K562 (cell line): ENCODE data around the gene TRMT2A. TPM values are rescaled to one million over a fixed set of nuclear protein-coding genes. Genes with fewer than 3 reads are reported as not detected.

Source experiments
- AFF4 ChIP-seq: sonication (generic); formaldehyde crosslinking; IDR thresholded peaks from 2 replicates; pipeline ENCODE4 v1.8.0; 2023; ENCODE audit warnings: mild to moderate bottlenecking, missing genetic modification reagents
- BCOR ChIP-seq: fragments of 450-650 bp; IDR thresholded peaks from 2 replicates; pipeline ENCODE4 v1.6.1; 2016
- CCAR2 ChIP-seq: fragments of 200-400 bp; formaldehyde crosslinking; IDR thresholded peaks from 2 replicates; pipeline ENCODE4 v1.6.1; 2017; ENCODE audit warnings: mild to moderate bottlenecking, low read depth, low read length
- E4F1 ChIP-seq: fragments of 250-450 bp; sonication (Bioruptor Pico); IDR thresholded peaks from 2 replicates; pipeline ENCODE4 v1.5.0; 2021; ENCODE audit warnings: mild to moderate bottlenecking, borderline replicate concordance
- ELF4 ChIP-seq: fragments of 450-650 bp; formaldehyde crosslinking; IDR thresholded peaks from 2 replicates; pipeline ENCODE4 v1.4.0; 2022; ENCODE audit warnings: missing genetic modification characterization
- FOS ChIP-seq: IDR thresholded peaks from 3 replicates; pipeline ENCODE4 v1.6.1; 2011; ENCODE audit not compliant: insufficient read length; ENCODE audit errors: extremely low read depth
- FOXK2 ChIP-seq, 2 experiments: fragments of 450-650 bp; IDR thresholded peaks in 1 of 2; conservative IDR thresholded peaks in 1 of 2; 2 replicates each; pipeline ENCODE4 v1.6.1; 2016; ENCODE audit warnings: low read depth in 2 of 2, mild to moderate bottlenecking in 1 of 2
- HMG20A ChIP-seq: fragments of 450-650 bp; formaldehyde crosslinking; conservative IDR thresholded peaks from 2 replicates; pipeline ENCODE4 v1.4.0; 2020; ENCODE audit warnings: mild to moderate bottlenecking, mixed read lengths
- HMG20B ChIP-seq: fragments of 250-450 bp; sonication (Bioruptor Pico); IDR thresholded peaks from 2 replicates; pipeline ENCODE4 v1.5.0; 2021; ENCODE audit warnings: mild to moderate bottlenecking
- RNF219 ChIP-seq: fragments of 250-450 bp; sonication (Bioruptor Pico); IDR thresholded peaks from 2 replicates; pipeline ENCODE4 v1.5.0; 2022; ENCODE audit warnings: mild to moderate bottlenecking
- SAFB ChIP-seq: fragments of 200-400 bp; formaldehyde crosslinking; IDR thresholded peaks from 2 replicates; pipeline ENCODE4 v1.6.1; 2017; ENCODE audit warnings: low read depth, low read length, borderline replicate concordance
- SMAD3 ChIP-seq: fragments of 450-650 bp; formaldehyde crosslinking; conservative IDR thresholded peaks from 2 replicates; pipeline ENCODE4 v1.4.0; 2020; ENCODE audit warnings: mild to moderate bottlenecking
- SP1 ChIP-seq: sonication (generic); formaldehyde crosslinking; IDR thresholded peaks from 2 replicates; pipeline ENCODE4 v1.8.1; 2022; ENCODE audit warnings: mild to moderate bottlenecking, missing genetic modification reagents
- TAF9B ChIP-seq: fragments of 450-650 bp; IDR thresholded peaks from 2 replicates; pipeline ENCODE4 v1.6.1; 2018; ENCODE audit warnings: mild to moderate bottlenecking; ENCODE audit not compliant: partially characterized antibody
- ZBTB17 ChIP-seq: fragments of 450-650 bp; formaldehyde crosslinking; IDR thresholded peaks from 2 replicates; pipeline ENCODE4 v1.4.0; 2020; ENCODE audit warnings: mild to moderate bottlenecking
- ZC3H8 ChIP-seq: fragments of 450-650 bp; IDR thresholded peaks from 2 replicates; pipeline ENCODE4 v1.6.1; 2017
- ZNF184 ChIP-seq: sonication (generic); formaldehyde crosslinking; IDR thresholded peaks from 2 replicates; pipeline ENCODE4 v1.5.0; 2020; ENCODE audit warnings: missing genetic modification reagents
- ZNF280B ChIP-seq: fragments of 250-450 bp; sonication (Bioruptor Pico); IDR thresholded peaks from 2 replicates; pipeline ENCODE4 v1.5.1; 2021; ENCODE audit warnings: mild to moderate bottlenecking
- ZNF668 ChIP-seq: fragments of 250-450 bp; sonication (Bioruptor Pico); IDR thresholded peaks from 2 replicates; pipeline ENCODE4 v1.8.0; 2022; ENCODE audit warnings: mild to moderate bottlenecking, inconsistent platforms
- ZSCAN32 ChIP-seq: fragments of 450-650 bp; formaldehyde crosslinking; IDR thresholded peaks from 2 replicates; pipeline ENCODE4 v1.4.0; 2020; ENCODE audit warnings: mild to moderate bottlenecking, moderate library complexity
- polyA plus RNA-seq, 8 experiments: library from polyadenylated mRNA; depleted of rRNA in 4 of 8; stranded (reverse) in 5 of 8; unstranded in 3 of 8; fragments of >200 nt; fragmentation: Nextera tagmentation in 2 of 8; fragmentation: Illumina TruSeq in 1 of 8; extraction: Ambion mirVana in 2 of 8; extraction: Trizol in 1 of 8; gene quantifications; 2 replicates each; pipeline versions ENCODE4 v1.2.1 to v1.2.3, GENCODE V29; 2011 to 2014; ENCODE audit warnings: inconsistent platforms in 1 of 8, missing spikeins in 1 of 8
- total RNA-seq, 7 experiments: library from RNA; depleted of rRNA in 6 of 7; stranded (reverse); fragments of >200 nt in 6 of 7; fragmentation: Illumina TruSeq in 2 of 7; extraction: Trizol in 2 of 7; gene quantifications; 2 replicates each; pipeline versions ENCODE4 v1.2.1 to v1.2.3, GENCODE V29; 2011 to 2021; ENCODE audit warnings: low replicate concordance in 1 of 7

The TRMT2A gene
- total and polyA plus RNA-seq, 9 of the 15 experiments (the other 6 are each of a cell fraction or from before 2014, with no cell fraction given): 1.6 to 265 (median 140) TPM

- TF ChIP-seq SP1 (no peak), ZNF280B (CRISPR knock-in tag) (0 out of 2 replicates have a peak, but pooled peaks have one; percentile 23), ZNF184 (CRISPR knock-in tag) (no peak), E4F1 (no peak), ZBTB17 (CRISPR knock-in tag) (no peak), CCAR2 (no peak), FOS (no peak), SMAD3 (CRISPR knock-in tag) (no peak), ZC3H8 (no peak), RNF219 (CRISPR knock-in tag) (no peak), ZSCAN32 (no peak), AFF4 (CRISPR knock-in tag) (no peak), ZNF668 (CRISPR knock-in tag) (no peak), BCOR (no peak), HMG20A (CRISPR knock-in tag) (no peak), HMG20B (CRISPR knock-in tag) (no peak), ELF4 (CRISPR knock-in tag) (no peak), SAFB (no peak), FOXK2 (conservative IDR thresholded peaks at IDR 0.05 in 1 of 2, IDR thresholded peaks at IDR 0.05 in 1 of 2; ENCODE audit: low read depth in 2 of 2) (no peak), TAF9B (no peak)
These were observed 6.5 kb upstream of the TRMT2A start (continued) for GRCh38 chr22:20123366-20124082.
